HepG2 (cell line): ENCODE measurements around the gene GALR3. TPM values are rescaled to one million over a fixed set of nuclear protein-coding genes. Genes with fewer than 3 reads are reported as not detected.
A peak's percentile ranks its signal among the peaks of the same experiment; 100 is the strongest.

Source experiments
- AGO1 ChIP-seq: fragments of 200-400 bp; formaldehyde crosslinking; IDR thresholded peaks from 2 replicates; pipeline ENCODE4 v1.6.1; 2017; ENCODE audit warnings: mild to moderate bottlenecking, low read depth, low read length, moderate library complexity; ENCODE audit not compliant: poor library complexity, severe bottlenecking
- IRF9 ChIP-seq: sonication (generic); formaldehyde crosslinking; IDR thresholded peaks from 2 replicates; pipeline ENCODE4 v1.8.0; 2022; ENCODE audit warnings: missing genetic modification reagents, mild to moderate bottlenecking, borderline replicate concordance
- KLF9 ChIP-seq: IDR thresholded peaks from 2 replicates; pipeline ENCODE4 v1.6.1; 2016; ENCODE audit warnings: low read depth
- MXD4 ChIP-seq: IDR thresholded peaks from 2 replicates; pipeline ENCODE4 v1.6.1; 2016; ENCODE audit warnings: mild to moderate bottlenecking, missing biosample characterization, missing genetic modification reagents
- NFATC3 ChIP-seq: sonication (generic); formaldehyde crosslinking; IDR thresholded peaks from 2 replicates; pipeline ENCODE4 v1.5.1; 2020; ENCODE audit warnings: mild to moderate bottlenecking, missing genetic modification reagents
- NFKBIZ ChIP-seq: IDR thresholded peaks from 2 replicates; pipeline ENCODE4 v1.6.1; 2018; ENCODE audit warnings: missing genetic modification reagents, missing compliant biosample characterization
- POLR2A ChIP-seq, 2 experiments: IDR thresholded peaks; 2 replicates each; pipeline ENCODE4 v1.6.1; 2011; ENCODE audit warnings: low read depth in 2 of 2, low read length in 2 of 2, mild to moderate bottlenecking in 1 of 2, moderate library complexity in 1 of 2; ENCODE audit not compliant: insufficient read depth in 1 of 2
- PRDM10 ChIP-seq: sonication (generic); formaldehyde crosslinking; IDR thresholded peaks from 2 replicates; pipeline ENCODE4 v1.4.0; 2020; ENCODE audit warnings: low read depth, missing genetic modification reagents
- PTBP1 ChIP-seq: fragments of 200-400 bp; formaldehyde crosslinking; IDR thresholded peaks from 2 replicates; pipeline ENCODE4 v1.6.1; 2018; ENCODE audit warnings: low read length, low read depth; ENCODE audit not compliant: poor library complexity, severe bottlenecking
- RXRA ChIP-seq: sonication (generic); formaldehyde crosslinking; IDR thresholded peaks from 2 replicates; pipeline ENCODE4 v1.5.1; 2020; ENCODE audit warnings: missing genetic modification reagents
- SAFB2 ChIP-seq: sonication (generic); formaldehyde crosslinking; IDR thresholded peaks from 2 replicates; pipeline ENCODE4 v1.5.1; 2020; ENCODE audit warnings: missing genetic modification reagents, low read depth, mild to moderate bottlenecking, borderline replicate concordance
- SPEN ChIP-seq: sonication (generic); formaldehyde crosslinking; IDR thresholded peaks from 2 replicates; pipeline ENCODE4 v1.5.1; 2020; ENCODE audit warnings: low read depth, mild to moderate bottlenecking, missing genetic modification reagents
- ZBTB33 ChIP-seq: sonication (generic); formaldehyde crosslinking; IDR thresholded peaks from 2 replicates; pipeline ENCODE4 v1.4.0; 2020; ENCODE audit warnings: missing genetic modification reagents
- ZFX ChIP-seq: sonication (generic); formaldehyde crosslinking; IDR thresholded peaks from 2 replicates; pipeline ENCODE4 v1.4.0; 2020; ENCODE audit warnings: mild to moderate bottlenecking, low read depth, missing genetic modification reagents, moderate library complexity
- ZGPAT ChIP-seq: IDR thresholded peaks from 2 replicates; pipeline ENCODE4 v1.6.1; 2016; ENCODE audit warnings: mild to moderate bottlenecking
- ZKSCAN1 ChIP-seq: fragments of 150-350 bp; IDR thresholded peaks from 2 replicates; pipeline ENCODE4 v1.6.1; 2014; ENCODE audit warnings: low read length
- ZMYM2 ChIP-seq: sonication (generic); formaldehyde crosslinking; IDR thresholded peaks from 2 replicates; pipeline ENCODE4 v1.8.0; 2022; ENCODE audit warnings: mild to moderate bottlenecking, missing genetic modification reagents
- ZNF382 ChIP-seq: sonication (generic); formaldehyde crosslinking; IDR thresholded peaks from 2 replicates; pipeline ENCODE4 v1.5.0; 2020; ENCODE audit warnings: missing genetic modification reagents, mild to moderate bottlenecking, borderline replicate concordance
- ZNF552 ChIP-seq: sonication (generic); formaldehyde crosslinking; IDR thresholded peaks from 2 replicates; pipeline ENCODE4 v1.9.0; 2022; ENCODE audit warnings: missing genetic modification reagents, mild to moderate bottlenecking, borderline replicate concordance
- ZNF580 ChIP-seq: IDR thresholded peaks from 2 replicates; pipeline ENCODE4 v1.6.1; 2016; ENCODE audit warnings: low read depth, borderline replicate concordance
- polyA plus RNA-seq, 8 experiments: library from polyadenylated mRNA; depleted of rRNA in 3 of 8; stranded (reverse) in 7 of 8; unstranded in 1 of 8; fragments of >200 nt; fragmentation: Illumina TruSeq in 4 of 8; extraction: Trizol in 4 of 8; gene quantifications; 2 replicates each; pipeline versions ENCODE4 v1.2.1 to v1.2.3, GENCODE V29; 2011 to 2016; ENCODE audit warnings: low read depth in 4 of 8, missing spikeins in 1 of 8, mixed read lengths in 1 of 8; ENCODE audit not compliant: insufficient read depth in 1 of 8
- total RNA-seq, 5 experiments: library from RNA; depleted of rRNA; stranded (reverse); fragments of >200 nt; fragmentation: Illumina TruSeq; extraction: Trizol; gene quantifications; 2 replicates each; pipeline ENCODE4 v1.2.3, GENCODE V29; 2016; ENCODE audit warnings: low read depth in 1 of 5

GALR3 gene
- total and polyA plus RNA-seq, 2 of the 13 experiments (the other 11 are each of a cell fraction or from before 2014, with no cell fraction given), result 0.13 TPM; not detected in 1

- TF ChIP-seq PRDM10 (CRISPR knock-in tag), result no peak; the same call in 1 of the 2 replicates
- no peak for TF ChIP-seq NFATC3
- peak; percentile 87 for TF ChIP-seq ZNF580 (CRISPR knock-in tag)
- peak; percentile 91 for TF ChIP-seq SPEN (CRISPR knock-in tag)
- TF ChIP-seq KLF9 (CRISPR knock-in tag), result peak; percentile 53; the same call in 1 of the 2 replicates
- TF ChIP-seq PTBP1, result no peak
- TF ChIP-seq POLR2A (IDR thresholded peaks at IDR 0.05; ENCODE audit: insufficient read depth in 1 of 2, low read depth in 2 of 2, low read length in 2 of 2), result peak in 1 of 2 experiments; percentile 63; a peak in 1 of 4 replicates
- TF ChIP-seq NFKBIZ (CRISPR knock-in tag), result peak; percentile 67; the same call in 1 of the 2 replicates
- no peak for TF ChIP-seq AGO1
- peak; percentile 43; the same call in 1 of the 2 replicates for TF ChIP-seq SAFB2 (CRISPR knock-in tag)
- TF ChIP-seq ZMYM2 (CRISPR knock-in tag), result no peak
- peak; percentile 72 for TF ChIP-seq ZBTB33 (CRISPR knock-in tag)
- TF ChIP-seq ZKSCAN1, result no peak
- TF ChIP-seq MXD4, result peak; percentile 75; the same call in 1 of the 2 replicates
- no peak for TF ChIP-seq ZNF382 (CRISPR knock-in tag)
- peak; percentile 94 for TF ChIP-seq ZGPAT
- TF ChIP-seq ZNF552 (CRISPR knock-in tag), result 0 out of 2 replicates have a peak, but pooled peaks have one; percentile 33
- TF ChIP-seq IRF9 (CRISPR knock-in tag), result peak; percentile 77; the same call in 1 of the 2 replicates
- TF ChIP-seq ZFX (CRISPR knock-in tag), result peak; percentile 94
- TF ChIP-seq RXRA (CRISPR knock-in tag), result peak; percentile 92
Measured at GRCh38 chr22:37817705-37818408, 5.3 kb upstream of the GALR3 start (continued).
